Measurements from ENCODE around the gene PFKFB3. TPM values are rescaled to one million over a fixed set of nuclear protein-coding genes. Genes with fewer than 3 reads are reported as not detected.

Gene PFKFB3
- total RNA-seq, 1 experiment from 2014 or later: 36.8 TPM

DNA sequence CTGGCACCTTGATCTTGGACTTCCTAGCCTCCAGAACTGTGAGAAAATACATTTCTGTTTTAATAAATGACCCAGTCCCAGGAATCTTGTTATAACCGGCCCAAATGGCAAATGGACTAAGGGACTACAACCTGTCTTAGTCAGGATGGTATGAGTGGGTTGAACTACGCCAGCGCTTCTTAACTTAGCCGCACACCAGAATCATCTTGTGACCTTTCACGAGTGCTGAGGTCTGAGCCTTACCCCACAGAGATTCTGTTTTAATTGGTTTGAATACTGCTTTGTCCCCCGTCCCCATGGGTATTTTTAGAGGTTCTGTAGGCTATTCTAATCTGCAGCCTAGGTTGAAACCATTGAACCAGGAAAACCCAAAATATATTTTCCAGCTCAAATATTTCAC, 48.0 kb downstream of the PFKFB3 start:
- H4K20me1 ChIP-seq (ENCODE audit: control insufficient read depth, insufficient read depth, insufficient read length): no peaks in the 10 kb centered on the region
- H3K14ac ChIP-seq (ENCODE audit: insufficient read depth, low read length): no peak overlapping the region
- no CpG with 5 or more reads among the region's 6 CpGs for whole genome bisulfite sequencing (ENCODE audit: extremely low coverage, insufficient read length, low lambda C conversion rate)
- H3K18ac ChIP-seq (ENCODE audit: insufficient read length, low read depth, low read length): no peak overlapping the region
- no peak overlapping the region for H4K8ac ChIP-seq (replicated peaks; ENCODE audit: insufficient read length, low read depth, low read length)
- H3K36me3 Mint-ChIP-seq (ENCODE audit: insufficient read depth in 1 of 3, low read depth in 3 of 3): peaks cover 0 to 2% (median 0%) of the 10 kb centered on the region in 3 experiments; a peak in 1 of 7 replicates
- H3K56ac ChIP-seq (ENCODE audit: insufficient read length, low read depth, low read length): no peak overlapping the region
- H3K9me3 ChIP-seq (ENCODE audit: control insufficient read depth, low read depth, low read length): no peaks in the 10 kb centered on the region
- H3K27me3 Mint-ChIP-seq (ENCODE audit: low read depth): no peaks in the 10 kb centered on the region
- H2AFZ ChIP-seq (ENCODE audit: low read length): no peak overlapping the region
- H4K91ac ChIP-seq (ENCODE audit: insufficient read length, low read depth, low read length): no peak overlapping the region
- H2BK12ac ChIP-seq (ENCODE audit: insufficient read length, low read depth, low read length): no peak overlapping the region
- no peaks in the 10 kb centered on the region for H3K27me3 ChIP-seq (ENCODE audit: insufficient read depth, low read length)
- H3K4me3 Mint-ChIP-seq: no peak overlapping the region
- no peak overlapping the region for H2AK5ac ChIP-seq (ENCODE audit: insufficient read length, low read length)
- peaks cover 0 to 2% of the 10 kb centered on the region in 2 experiments; a peak in 1 of 4 replicates for H3K4me1 Mint-ChIP-seq
- H3K79me1 ChIP-seq (ENCODE audit: insufficient read depth, low read depth, low read length, poor library complexity, severe bottlenecking): no peaks in the 10 kb centered on the region
- no peaks in the 10 kb centered on the region for H3K9me3 Mint-ChIP-seq
- H3K27ac ChIP-seq (ENCODE audit: insufficient read length, low read depth, low read length): no peak overlapping the region
- no peak overlapping the region for H3K23ac ChIP-seq (ENCODE audit: insufficient read length, low read depth, low read length)
- H3K79me2 ChIP-seq (ENCODE audit: insufficient read depth, low read length): no peaks in the 10 kb centered on the region
- no peak overlapping the region for H2BK15ac ChIP-seq (ENCODE audit: low read depth, low read length)
- no peak overlapping the region for H4K5ac ChIP-seq (ENCODE audit: insufficient read length, low read depth, low read length)
- DNase-seq: no peak
- H3K4me2 ChIP-seq (ENCODE audit: insufficient read depth, insufficient read length, low read length): no peak overlapping the region
- no peak overlapping the region for H3K4ac ChIP-seq (ENCODE audit: low read depth, low read length)
- no peak overlapping the region for H3T11ph ChIP-seq (ENCODE audit: low read length)
- TF ChIP-seq, protein P1, sequence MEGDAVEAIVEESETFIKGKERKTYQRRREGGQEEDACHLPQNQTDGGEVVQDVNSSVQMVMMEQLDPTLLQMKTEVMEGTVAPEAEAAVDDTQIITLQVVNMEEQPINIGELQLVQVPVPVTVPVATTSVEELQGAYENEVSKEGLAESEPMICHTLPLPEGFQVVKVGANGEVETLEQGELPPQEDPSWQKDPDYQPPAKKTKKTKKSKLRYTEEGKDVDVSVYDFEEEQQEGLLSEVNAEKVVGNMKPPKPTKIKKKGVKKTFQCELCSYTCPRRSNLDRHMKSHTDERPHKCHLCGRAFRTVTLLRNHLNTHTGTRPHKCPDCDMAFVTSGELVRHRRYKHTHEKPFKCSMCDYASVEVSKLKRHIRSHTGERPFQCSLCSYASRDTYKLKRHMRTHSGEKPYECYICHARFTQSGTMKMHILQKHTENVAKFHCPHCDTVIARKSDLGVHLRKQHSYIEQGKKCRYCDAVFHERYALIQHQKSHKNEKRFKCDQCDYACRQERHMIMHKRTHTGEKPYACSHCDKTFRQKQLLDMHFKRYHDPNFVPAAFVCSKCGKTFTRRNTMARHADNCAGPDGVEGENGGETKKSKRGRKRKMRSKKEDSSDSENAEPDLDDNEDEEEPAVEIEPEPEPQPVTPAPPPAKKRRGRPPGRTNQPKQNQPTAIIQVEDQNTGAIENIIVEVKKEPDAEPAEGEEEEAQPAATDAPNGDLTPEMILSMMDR (conservative IDR thresholded peaks at IDR 0.05): no peak
- no peaks in the 10 kb centered on the region for H3K4me1 ChIP-seq (ENCODE audit: insufficient read depth, low read length)
- no peak overlapping the region for H3K27ac Mint-ChIP-seq
- no peak overlapping the region for H2BK120ac ChIP-seq (ENCODE audit: low read depth, low read length, poor library complexity, severe bottlenecking)
- H2BK5ac ChIP-seq (ENCODE audit: insufficient read length, low read length): no peak overlapping the region
- H3K9ac ChIP-seq (ENCODE audit: extremely low read depth, insufficient read length, low read length): no peak overlapping the region
- H3K23me2 ChIP-seq (ENCODE audit: insufficient read length, low read depth, low read length, poor library complexity, severe bottlenecking): no peaks in the 10 kb centered on the region
- no peak overlapping the region for H2BK20ac ChIP-seq (ENCODE audit: low read depth, low read length, poor library complexity, severe bottlenecking)

Data from H9 (cell line).